ENCODE measurements around the gene MTHFD1L. TPM values are rescaled to one million over a fixed set of nuclear protein-coding genes. Genes with fewer than 3 reads are reported as not detected.

The MTHFD1L gene
- total and polyA plus RNA-seq, 9 of the 15 experiments (the other 6 are each of a cell fraction or from before 2014, with no cell fraction given), result 20.9 to 128 (median 61.0) TPM

DNA sequence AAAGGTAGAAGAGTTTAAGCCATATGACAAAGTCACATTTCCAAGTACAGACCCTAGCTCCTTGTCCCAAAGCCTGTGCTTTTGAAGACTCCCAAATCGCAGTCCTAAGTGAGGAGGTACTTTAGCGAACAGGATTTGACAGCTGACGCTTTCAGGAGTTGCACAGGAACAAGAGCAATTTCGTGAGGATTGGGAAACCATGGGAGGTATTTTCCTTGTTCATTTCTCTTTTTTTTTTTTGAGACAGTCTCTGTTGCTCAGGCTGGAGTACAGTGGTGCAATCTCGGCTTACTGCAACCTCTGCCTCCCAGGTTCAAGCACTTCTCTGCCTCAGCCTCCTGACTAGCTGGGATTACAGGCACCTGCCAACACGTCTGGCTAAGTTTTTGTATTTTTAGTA is 150.6 kb downstream of the MTHFD1L start (continued):
- TF ChIP-seq, protein P1, sequence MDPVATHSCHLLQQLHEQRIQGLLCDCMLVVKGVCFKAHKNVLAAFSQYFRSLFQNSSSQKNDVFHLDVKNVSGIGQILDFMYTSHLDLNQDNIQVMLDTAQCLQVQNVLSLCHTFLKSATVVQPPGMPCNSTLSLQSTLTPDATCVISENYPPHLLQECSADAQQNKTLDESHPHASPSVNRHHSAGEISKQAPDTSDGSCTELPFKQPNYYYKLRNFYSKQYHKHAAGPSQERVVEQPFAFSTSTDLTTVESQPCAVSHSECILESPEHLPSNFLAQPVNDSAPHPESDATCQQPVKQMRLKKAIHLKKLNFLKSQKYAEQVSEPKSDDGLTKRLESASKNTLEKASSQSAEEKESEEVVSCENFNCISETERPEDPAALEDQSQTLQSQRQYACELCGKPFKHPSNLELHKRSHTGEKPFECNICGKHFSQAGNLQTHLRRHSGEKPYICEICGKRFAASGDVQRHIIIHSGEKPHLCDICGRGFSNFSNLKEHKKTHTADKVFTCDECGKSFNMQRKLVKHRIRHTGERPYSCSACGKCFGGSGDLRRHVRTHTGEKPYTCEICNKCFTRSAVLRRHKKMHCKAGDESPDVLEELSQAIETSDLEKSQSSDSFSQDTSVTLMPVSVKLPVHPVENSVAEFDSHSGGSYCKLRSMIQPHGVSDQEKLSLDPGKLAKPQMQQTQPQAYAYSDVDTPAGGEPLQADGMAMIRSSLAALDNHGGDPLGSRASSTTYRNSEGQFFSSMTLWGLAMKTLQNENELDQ (CRISPR knock-in tag; IDR thresholded peaks at IDR 0.05; ENCODE audit: borderline replicate concordance), result no peak
- no peak for TF ChIP-seq TSC22D4 (tag; IDR thresholded peaks at IDR 0.05)
- TF ChIP-seq CBX2 (IDR thresholded peaks at IDR 0.05; ENCODE audit: insufficient read depth, low read length, poor library complexity, severe bottlenecking), result no peak
- TF ChIP-seq SNIP1 (IDR thresholded peaks at IDR 0.05; ENCODE audit: low read depth), result no peak
- TF ChIP-seq FOS (IDR thresholded peaks at IDR 0.05; ENCODE audit: extremely low read depth, insufficient read length), result no peak
- no peak for TF ChIP-seq ZNF217 (CRISPR knock-in tag; IDR thresholded peaks at IDR 0.05)
- no peak for TF ChIP-seq BCOR (IDR thresholded peaks at IDR 0.05)

DNA sequence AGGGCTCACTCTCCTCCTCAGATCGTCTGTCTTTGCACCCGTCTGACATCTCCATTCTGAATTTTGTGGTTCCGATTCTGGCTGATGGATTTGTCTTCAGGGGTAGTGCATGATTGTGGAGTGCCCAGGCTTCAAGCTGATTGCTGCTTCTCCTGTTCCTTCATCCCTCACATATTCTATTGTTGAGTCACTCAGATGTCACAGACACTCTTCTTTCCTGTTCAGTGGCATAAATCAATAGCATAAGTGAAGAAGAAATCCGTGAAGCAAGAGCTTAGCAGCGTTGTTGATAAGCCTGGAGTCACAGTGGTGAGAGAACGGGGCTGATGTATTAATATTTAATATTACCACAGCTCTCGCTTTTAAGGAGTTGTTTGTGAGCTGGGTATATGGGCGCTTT is 152.5 kb downstream of the MTHFD1L start:
- Histone ChIP-seq H3K9ac (ENCODE audit: insufficient read depth in 1 of 2, low read depth in 2 of 2, low read length in 2 of 2) (no peak overlapping the region), H2AFZ (ENCODE audit: low read depth, low read length) (no peak overlapping the region), H3K79me2 (ENCODE audit: control insufficient read depth, insufficient read depth, low read length) (no peaks in the 10 kb centered on the region), H3K36me3 (ENCODE audit: control insufficient read depth, insufficient read depth, low read length) (peaks cover 77% of the 10 kb centered on the region), H3K4me3 (no peak overlapping the region), H3K4me1 (replicated peaks in 1 of 2; ENCODE audit: control insufficient read depth in 2 of 2, insufficient read depth in 2 of 2, low read length in 2 of 2) (no peaks in the 10 kb centered on the region), H3K27me3 (ENCODE audit: control insufficient read depth in 2 of 2, insufficient read depth in 2 of 2, low read length in 2 of 2) (no peaks in the 10 kb centered on the region), H3K4me2 (ENCODE audit: insufficient read depth, low read length) (no peak overlapping the region), H3K27ac (ENCODE audit: extremely low read depth, low read depth, low read length) (no peak overlapping the region), H3K9me3 (replicated peaks; ENCODE audit: control insufficient read depth, insufficient read depth, low read depth, low read length) (no peaks in the 10 kb centered on the region), H4K20me1 (replicated peaks; ENCODE audit: control insufficient read depth, insufficient read depth, low read length) (peaks cover 3% of the 10 kb centered on the region; the same call in 1 of the 2 replicates), H3K9me1 (ENCODE audit: control insufficient read depth, insufficient read depth, low read length) (no peaks in the 10 kb centered on the region)
- intact Hi-C loops (cut with micrococcal nuclease), result no loop called here
- ChIA-PET POLR2A (interaction anchor here (1.2 kb wide), 1 partner anchor 13 kb away, joined by 3 read pairs; no protein-coding TSS in a partner anchor), CTCF (ENCODE audit: low intra/inter-chr PET ratio) (no interaction called here)
- DNase-seq (ENCODE audit: extremely low read depth in 1 of 4, low spot score in 3 of 4) (no peak), ATAC-seq (no peak), FAIRE-seq (no peak)
- no TSS peak for BruUV-seq (replicated peaks)
- in situ Hi-C loops (cut with MboI), result no loop called here
- 89% methylated on average over 8 of the region's 8 CpGs for WGBS (ENCODE audit: insufficient coverage, low coverage, missing lambda C conversion rate)
- TF ChIP-seq WHSC1 (IDR thresholded peaks at IDR 0.05; ENCODE audit: low read length), result no peak
- no peak for TF ChIP-seq TBL1XR1 (IDR thresholded peaks at IDR 0.05; ENCODE audit: low read length in 2 of 2)
- TF ChIP-seq ZNF79 (CRISPR knock-in tag; IDR thresholded peaks at IDR 0.05; ENCODE audit: low read depth), result no peak
- TF ChIP-seq SPI1 (IDR thresholded peaks at IDR 0.05; ENCODE audit: borderline replicate concordance, low read depth, low read length), result no peak

Measured in K562 (cell line).